GM21825 (cell line): Measurements from ENCODE around the gene TSHZ2.

Experiments
- ATAC-seq: cut with Tn5 transposase; IDR thresholded peaks from one replicate; pipeline ENCODE4 v1.9.1; 2021; ENCODE audit warnings: mild to moderate bottlenecking, moderate library complexity; ENCODE audit not compliant: unreplicated experiment

TSHZ2 gene

GRCh38 chr20:53332022-53332837 is 360.1 kb downstream of the TSHZ2 start:
- ATAC-seq: no peak

- ATAC-seq: no peak
These were observed 362.7 kb downstream of the TSHZ2 start for GRCh38 chr20:53334861-53335260.

GRCh38 chr20:53335555-53335954 is 363.4 kb downstream of the TSHZ2 start:
- ATAC-seq: no peak

- ATAC-seq: no peak
These were observed 364.7 kb downstream of the TSHZ2 start for GRCh38 chr20:53336892-53337291.

- ATAC-seq: no peak
These were observed 365.4 kb downstream of the TSHZ2 start for GRCh38 chr20:53337390-53338101.

GRCh38 chr20:53338716-53339115 is 366.6 kb downstream of the TSHZ2 start:
- no peak for ATAC-seq

GRCh38 chr20:53342429-53342828 is 370.3 kb downstream of the TSHZ2 start:
- no peak for ATAC-seq

- ATAC-seq: no peak
These were observed 371.3 kb downstream of the TSHZ2 start for GRCh38 chr20:53343448-53343847.

GRCh38 chr20:53344891-53345290 is 372.7 kb downstream of the TSHZ2 start:
- ATAC-seq: no peak

GRCh38 chr20:53345536-53346334 is 373.6 kb downstream of the TSHZ2 start:
- no peak for ATAC-seq

GRCh38 chr20:53346335-53346648 is 374.1 kb downstream of the TSHZ2 start:
- ATAC-seq: no peak

- ATAC-seq: no peak
These were observed 377.6 kb downstream of the TSHZ2 start for GRCh38 chr20:53349730-53350129.

GRCh38 chr20:53352727-53353440 is 380.7 kb downstream of the TSHZ2 start:
- no peak for ATAC-seq

GRCh38 chr20:53354314-53354713 is 382.2 kb downstream of the TSHZ2 start:
- ATAC-seq: no peak

GRCh38 chr20:53355790-53356189 is 383.6 kb downstream of the TSHZ2 start:
- no peak for ATAC-seq

GRCh38 chr20:53359425-53359824 is 387.3 kb downstream of the TSHZ2 start:
- ATAC-seq: no peak

GRCh38 chr20:53360852-53361251 is 388.7 kb downstream of the TSHZ2 start:
- no peak for ATAC-seq

- ATAC-seq: no peak
These were observed 390.6 kb downstream of the TSHZ2 start for GRCh38 chr20:53362736-53363135.

- no peak for ATAC-seq
These were observed 392.5 kb downstream of the TSHZ2 start for GRCh38 chr20:53364646-53365045.

- no peak for ATAC-seq
These were observed 392.9 kb downstream of the TSHZ2 start for GRCh38 chr20:53365076-53365475.

GRCh38 chr20:53365539-53366075 is 393.4 kb downstream of the TSHZ2 start:
- ATAC-seq: no peak
